Stimulated activated CD8-positive, alpha-beta memory T cell treated with anti-CD3 and anti-CD28 coated beads, Interleukin-15, amount 100 ng/mL, for 48 hours (primary cell): ENCODE measurements around the gene SRPK3.

Source experiments
- DNase-seq, 2 donors: peaks; one replicate each; pipeline ENCODE4 v3.0.0-alpha.2; 2020; ENCODE audit warnings: low read depth in 2 of 2

The SRPK3 gene

GRCh38 chrX:153831429-153832150 lies 50.7 kb downstream of the SRPK3 start:
- DNase-seq: no peak

DNA sequence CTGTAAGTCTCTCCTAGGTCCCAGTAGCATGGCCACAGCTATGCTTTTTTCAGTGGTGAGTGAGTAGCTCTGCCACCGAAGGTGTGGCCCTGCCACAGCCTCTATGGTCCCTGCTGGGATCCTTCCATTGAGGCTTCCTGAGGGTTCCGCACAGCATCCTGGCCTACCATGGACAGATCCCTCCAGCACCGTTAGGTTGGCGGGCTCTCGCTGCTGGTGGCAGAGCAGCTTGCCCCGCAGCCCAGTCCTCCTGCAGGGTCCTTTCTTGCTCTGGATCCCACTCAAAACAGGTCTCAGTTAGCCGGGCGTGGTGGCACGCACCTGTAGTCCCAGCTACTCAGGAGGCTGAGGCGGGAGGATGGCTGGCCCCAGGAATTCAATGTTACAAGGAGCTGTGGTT lies 51.9 kb downstream of the SRPK3 start:
- no peak for DNase-seq
